HG03575 (cell line): ENCODE results near the gene PALLD.
"Not testable (repeated sequence)": the region's sequence is repeated elsewhere in the genome, so short reads cannot be mapped to it uniquely, and the experiment has no call there.

ENCODE experiments used
- ATAC-seq: cut with Tn5 transposase; IDR thresholded peaks from one replicate; pipeline ENCODE4 v1.9.1; 2021; ENCODE audit not compliant: unreplicated experiment, insufficient number of reproducible peaks, low FRiP score; ENCODE audit errors: extremely low read depth

PALLD gene

DNA sequence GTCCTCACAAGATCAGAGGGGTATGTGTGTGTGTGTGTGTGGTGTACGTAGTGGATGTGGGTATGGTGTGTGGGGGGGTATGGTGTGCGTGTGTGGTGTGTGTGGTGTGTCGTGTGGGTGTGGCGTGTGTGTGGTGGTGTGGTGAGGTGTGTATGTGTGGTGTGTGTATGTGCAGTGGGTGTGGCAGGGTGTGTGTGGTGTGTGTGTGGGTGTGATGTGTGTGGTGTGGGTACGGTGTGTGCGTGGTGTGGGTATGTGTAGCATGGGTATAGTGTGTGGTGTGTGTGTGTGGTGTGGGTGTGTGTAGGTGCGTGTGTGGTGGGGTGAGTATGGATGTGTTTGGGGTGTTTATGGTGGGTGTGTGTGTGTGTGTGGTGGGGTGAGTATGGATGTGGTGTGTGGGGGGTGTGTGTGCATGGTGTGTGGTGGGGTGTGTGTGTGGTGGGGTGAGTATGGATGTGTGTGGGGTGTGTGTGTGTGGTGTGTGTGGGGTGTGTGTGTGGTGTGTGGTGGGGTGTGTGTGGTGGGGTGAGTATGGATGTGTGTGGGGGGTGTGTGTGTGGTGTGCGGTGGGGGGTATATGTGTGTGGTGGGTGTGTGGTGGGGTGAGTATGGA, 182.0 kb downstream of the PALLD start:
- no peak for ATAC-seq

GRCh38 chr4:168679397-168679796, 182.5 kb downstream of the PALLD start:
- no peak for ATAC-seq

DNA sequence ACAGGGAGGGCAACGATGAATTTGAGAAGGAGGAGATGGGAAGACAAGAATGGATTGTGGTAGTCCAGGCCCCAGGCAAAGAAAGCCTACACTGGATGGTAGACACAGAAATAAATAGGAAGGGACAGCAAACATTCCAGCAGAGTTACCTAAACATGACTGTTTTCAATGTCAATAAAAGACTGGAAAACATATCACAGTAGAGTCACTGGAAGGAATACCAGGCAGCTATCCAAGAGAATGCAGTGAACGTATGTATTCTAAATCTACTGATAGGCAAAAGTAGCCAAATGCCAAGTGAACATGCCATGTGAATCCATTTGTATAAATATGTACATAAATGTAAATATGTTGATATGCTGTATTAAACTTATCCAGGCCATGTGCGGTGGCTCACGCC, 183.0 kb downstream of the PALLD start:
- ATAC-seq, result no peak

DNA sequence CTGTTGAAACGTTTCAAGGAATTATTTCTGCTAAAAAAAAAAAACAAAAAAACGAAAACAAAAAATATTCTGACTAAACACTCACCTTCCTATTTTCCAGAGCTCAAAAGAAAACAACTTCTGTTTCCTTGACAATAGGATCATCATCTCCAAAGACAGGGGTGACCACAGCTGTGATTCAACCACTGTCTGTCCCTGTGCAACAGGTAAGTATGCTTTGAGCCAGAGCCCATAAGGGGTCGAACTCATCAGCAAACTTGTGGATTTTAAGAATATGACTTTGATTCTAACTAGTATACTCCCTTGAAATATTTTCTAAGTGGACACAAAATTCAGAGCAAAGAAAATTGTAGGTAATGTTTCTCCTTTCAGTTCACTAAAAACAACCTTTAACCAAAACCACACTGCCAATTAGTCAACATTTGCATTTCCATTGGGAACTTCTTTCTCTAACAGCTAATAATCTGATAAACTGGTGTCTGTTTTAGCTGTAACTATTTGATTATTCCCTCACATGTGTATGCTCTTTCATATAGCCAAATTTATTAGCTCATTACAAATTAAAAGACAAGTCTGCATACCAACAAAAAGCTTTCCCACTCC, 186.1 kb downstream of the PALLD start:
- ATAC-seq, result no peak

DNA sequence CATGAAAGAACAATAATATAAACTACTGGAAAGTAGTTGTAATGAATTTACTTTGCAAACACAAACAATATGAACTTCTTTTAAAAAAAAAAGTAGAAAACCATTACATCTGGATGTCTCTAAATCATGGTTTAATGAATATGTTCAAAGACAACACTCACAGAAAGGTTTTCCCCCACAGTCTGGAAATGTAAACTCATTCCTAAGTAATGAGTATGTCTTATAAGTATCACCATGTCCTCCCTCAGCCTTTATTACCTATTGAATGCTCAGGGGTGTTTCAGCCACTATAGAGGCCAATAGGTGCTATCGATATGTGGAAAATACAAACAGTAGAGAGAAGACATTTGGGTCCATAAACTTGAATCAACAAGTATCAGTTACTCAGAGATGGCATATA, 186.7 kb downstream of the PALLD start:
- ATAC-seq, result no peak

DNA sequence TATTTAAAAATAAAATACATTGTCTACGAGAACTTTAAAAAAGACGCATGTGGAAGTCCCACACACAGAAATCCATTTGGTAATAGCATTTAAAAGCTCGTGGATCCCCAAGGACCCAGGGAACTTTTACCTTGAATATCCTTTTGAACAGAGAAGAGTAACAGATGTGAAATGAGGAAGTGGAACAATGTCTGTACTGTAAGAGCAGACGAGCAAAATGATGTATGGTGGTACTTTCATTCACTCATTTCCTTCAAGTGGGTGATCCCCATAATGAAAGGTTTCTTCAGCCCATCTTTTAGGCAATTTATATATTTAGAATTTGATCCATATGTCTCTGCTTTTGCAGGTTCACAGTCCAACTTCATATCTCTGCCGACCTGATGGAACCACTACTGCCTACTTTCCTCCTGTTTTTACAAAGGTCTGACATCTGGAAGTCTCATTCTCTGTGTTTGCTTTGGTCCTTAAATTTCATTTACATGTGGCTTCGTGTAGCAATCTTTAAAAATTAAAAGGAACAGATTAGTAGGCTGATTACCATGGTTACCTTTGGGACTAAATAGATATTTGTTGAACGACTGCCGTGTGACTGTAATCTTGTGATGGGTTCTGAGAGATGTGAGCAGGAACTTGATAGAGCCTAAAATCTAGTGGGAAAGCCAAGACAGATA, 188.4 kb downstream of the PALLD start:
- peak; percentile 74 for ATAC-seq

GRCh38 chr4:168688584-168688983, 191.7 kb downstream of the PALLD start:
- ATAC-seq, result no peak

DNA sequence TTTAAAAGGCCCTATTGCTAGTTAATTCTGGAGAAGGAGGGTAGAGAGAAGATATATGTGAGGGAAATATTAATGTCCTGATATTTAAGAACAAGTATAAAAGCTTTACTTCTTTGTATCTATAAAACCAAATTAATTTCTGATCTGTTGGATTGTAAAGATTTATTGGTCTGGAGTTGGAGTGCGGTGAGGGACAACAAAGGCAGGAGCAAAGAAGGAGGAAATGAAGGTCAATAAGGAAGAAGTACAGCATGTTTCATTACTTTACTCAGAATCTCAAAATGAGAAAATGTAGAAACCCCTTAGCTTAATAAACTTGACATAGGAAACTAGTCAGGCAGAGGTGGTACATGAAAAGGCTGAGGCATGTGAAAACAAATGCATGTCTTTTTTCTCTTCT, 192.9 kb downstream of the PALLD start:
- no peak for ATAC-seq

GRCh38 chr4:168690199-168690598, 193.3 kb downstream of the PALLD start:
- ATAC-seq, result no peak

DNA sequence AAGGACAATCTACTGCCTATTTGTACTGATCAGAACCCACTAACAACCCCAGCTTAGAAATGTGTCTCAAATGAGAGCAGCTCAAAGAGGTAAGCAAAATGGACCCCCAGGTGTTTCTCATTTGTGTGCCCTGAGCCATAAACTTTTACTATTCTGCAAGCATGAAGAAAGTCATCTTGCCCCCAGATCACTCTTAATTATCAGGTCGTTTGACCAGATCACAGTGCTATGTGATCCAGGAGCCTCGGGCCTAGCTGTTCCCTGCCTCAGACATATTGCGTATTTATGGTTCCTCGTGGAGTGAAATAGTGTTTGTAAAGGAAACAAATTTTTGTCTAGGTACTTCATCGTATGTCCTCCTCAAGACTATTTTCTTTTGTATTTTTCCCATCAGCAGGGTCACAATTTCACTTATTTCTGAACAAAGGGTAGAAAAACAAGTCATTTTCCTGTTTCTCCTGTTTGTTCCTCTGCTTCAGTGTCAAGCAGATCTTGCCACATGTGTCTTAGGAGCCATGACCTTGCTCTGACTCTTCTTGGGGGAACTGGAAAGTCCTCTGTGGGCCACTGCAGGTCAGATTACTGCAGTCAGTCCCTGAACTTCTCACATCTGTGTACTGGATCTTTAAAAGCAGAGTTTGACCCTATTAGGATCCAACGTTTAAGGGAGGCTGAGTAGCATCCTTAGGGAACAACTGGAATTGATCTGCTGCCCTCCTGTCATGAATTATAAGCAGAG, 194.9 kb downstream of the PALLD start:
- ATAC-seq, result no peak

GRCh38 chr4:168693750-168694490, 197.1 kb downstream of the PALLD start:
- no peak for ATAC-seq

- ATAC-seq, result no peak
Observed at GRCh38 chr4:168694667-168695066, 197.8 kb downstream of the PALLD start.

DNA sequence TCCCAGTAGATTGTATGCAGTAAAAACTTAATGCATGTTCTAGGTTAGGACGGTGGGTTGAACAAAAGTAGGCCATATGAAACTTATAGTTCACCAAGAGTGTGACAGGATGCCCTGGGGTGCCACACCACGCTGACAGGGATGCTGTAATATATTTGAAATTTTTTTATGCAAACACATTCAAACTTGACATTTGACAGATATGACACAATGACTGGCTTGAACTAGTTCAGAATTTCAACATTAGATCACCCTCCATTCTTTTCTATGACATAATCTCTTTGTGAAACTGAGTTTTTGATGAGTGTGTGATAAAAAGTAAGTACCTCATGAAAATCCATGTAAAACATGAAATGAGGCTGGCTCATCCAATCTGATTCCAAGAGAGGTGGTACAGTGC, 198.4 kb downstream of the PALLD start:
- no peak for ATAC-seq

- no peak for ATAC-seq
Observed at GRCh38 chr4:168696280-168696679, 199.4 kb downstream of the PALLD start.

DNA sequence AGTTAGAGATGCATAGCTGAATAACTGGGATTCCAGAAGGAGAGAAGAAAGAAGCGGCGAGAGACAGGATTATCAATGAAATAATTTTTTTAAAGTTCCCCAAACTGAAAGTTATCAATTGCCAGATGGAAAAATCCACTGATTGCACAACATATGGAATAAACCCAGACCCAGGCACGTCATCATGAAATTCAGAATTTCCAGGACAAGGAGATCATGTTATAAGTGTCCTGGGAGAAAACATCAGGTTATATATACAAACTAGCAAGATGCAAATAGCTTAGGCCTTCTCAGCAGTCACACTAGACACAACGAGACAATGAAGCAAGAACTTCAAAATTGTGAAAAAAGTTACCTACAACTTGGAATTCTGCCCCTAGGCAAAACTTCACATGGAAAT, 200.0 kb downstream of the PALLD start:
- ATAC-seq, result no peak

DNA sequence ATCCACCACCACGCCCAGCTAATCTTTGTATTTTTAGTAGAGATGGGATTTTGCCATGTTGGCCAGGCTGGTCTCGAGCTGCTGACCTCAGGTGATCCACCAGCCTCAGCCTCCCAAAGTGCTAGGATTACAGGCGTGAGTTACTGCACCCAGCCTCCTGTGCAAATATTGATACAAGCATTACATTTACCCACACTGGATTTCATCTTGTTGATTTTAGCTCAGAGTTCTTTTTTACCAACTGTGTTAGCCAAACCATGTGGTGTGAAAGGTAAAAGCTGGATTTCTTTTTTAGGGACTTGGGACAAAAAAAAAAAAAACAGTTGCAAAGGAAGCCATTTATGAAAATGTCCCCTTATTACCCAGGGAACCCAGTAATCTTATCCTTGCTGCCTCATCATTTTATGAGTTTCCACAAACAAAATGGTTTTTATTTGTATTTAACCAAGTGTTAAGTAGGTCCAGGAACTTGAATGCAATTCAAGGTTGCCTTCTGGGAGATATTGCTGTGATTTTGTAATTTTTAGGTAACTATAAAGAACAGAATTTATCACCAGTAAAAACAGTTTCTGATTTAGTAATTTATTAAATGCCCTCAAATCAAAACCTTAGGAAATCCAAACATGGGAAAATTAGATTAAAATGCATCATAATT, 202.5 kb downstream of the PALLD start:
- no peak for ATAC-seq

GRCh38 chr4:168701061-168701460, 204.2 kb downstream of the PALLD start:
- no peak for ATAC-seq

DNA sequence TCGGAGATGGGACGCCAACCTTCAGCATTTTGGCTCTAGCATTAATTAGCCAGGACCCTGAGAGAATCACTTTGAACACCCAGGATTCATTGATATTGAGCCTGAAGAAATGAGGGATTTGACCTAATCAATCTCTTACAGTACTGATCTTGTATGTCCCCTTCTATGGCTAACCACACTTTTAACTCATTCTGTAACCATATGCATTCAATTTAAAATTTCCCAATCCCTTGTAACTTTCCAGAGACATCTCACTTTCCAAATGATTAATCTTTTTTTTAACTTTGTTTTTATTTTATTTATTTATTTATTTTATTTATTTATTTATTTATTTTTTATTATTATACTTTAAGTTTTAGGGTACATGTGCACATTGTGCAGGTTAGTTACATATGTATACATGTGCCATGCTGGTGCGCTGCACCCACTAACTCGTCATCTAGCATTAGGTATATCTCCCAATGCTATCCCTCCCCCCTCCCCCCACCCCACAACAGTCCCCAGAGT, 205.8 kb downstream of the PALLD start:
- not testable (repeated sequence) for ATAC-seq

GRCh38 chr4:168705121-168705520, 208.3 kb downstream of the PALLD start:
- ATAC-seq, result no peak
